H1 (cell line): Measurements from ENCODE around the gene KIF13A. TPM values are rescaled to one million over a fixed set of nuclear protein-coding genes. Genes with fewer than 3 reads are reported as not detected.

ENCODE experiments used
- CTCF ChIA-PET: fragments of 300-600 bp; sonication (Branson Sonifier 250); formaldehyde crosslinking; loops from one replicate; lab custom pipeline; 2021; ENCODE audit not compliant: partially characterized antibody; lab: Charles Lee
- POLR2A ChIA-PET: fragments of 300-600 bp; sonication (Branson Sonifier 250); formaldehyde crosslinking; loops from one replicate; lab custom pipeline; 2021; ENCODE audit warnings: inconsistent platforms; ENCODE audit not compliant: partially characterized antibody; lab: Charles Lee
- DNase-seq, 2 experiments: peaks; one replicate each; pipeline versions ENCODE4 v3.0.0 to v3.0.0-alpha.2; 2010 to 2022; ENCODE audit warnings: low spot score in 2 of 2, low read depth in 1 of 2, mixed read lengths in 1 of 2
- FAIRE-seq: peaks from 2 replicates; lab custom pipeline; 2011; peaks lifted over from hg19 to GRCh38; lab: Jason Lieb, UNC
- H2AFZ ChIP-seq: 2 replicates; pipeline ENCODE4 v1.8.1; 2012; ENCODE audit warnings: low read length, inconsistent platforms
- H2AK5ac ChIP-seq: 2 replicates; pipeline ENCODE4 v1.6.1; 2013; ENCODE audit warnings: low read depth, low read length
- H2BK120ac ChIP-seq: replicated peaks from 2 replicates; pipeline ENCODE3; 2013; ENCODE audit warnings: low read depth, low read length, inconsistent platforms
- H2BK12ac ChIP-seq: 2 replicates; pipeline ENCODE4 v1.6.1; 2013; ENCODE audit warnings: low read depth, low read length
- H2BK15ac ChIP-seq: 2 replicates; pipeline ENCODE4 v1.6.1; 2013; ENCODE audit warnings: low read length
- H2BK20ac ChIP-seq: 2 replicates; pipeline ENCODE4 v1.6.1; 2013; ENCODE audit warnings: low read length
- H2BK5ac ChIP-seq: 2 replicates; pipeline ENCODE4 v1.6.1; 2013; ENCODE audit warnings: low read depth, low read length
- H3K14ac ChIP-seq: 2 replicates; pipeline ENCODE4 v1.6.1; 2013; ENCODE audit warnings: inconsistent platforms; ENCODE audit not compliant: insufficient read length
- H3K18ac ChIP-seq: 2 replicates; pipeline ENCODE4 v1.6.1; 2013; ENCODE audit warnings: low read length; ENCODE audit errors: extremely low read depth
- H3K23ac ChIP-seq: 2 replicates; pipeline ENCODE4 v1.6.1; 2013; ENCODE audit warnings: inconsistent platforms; ENCODE audit not compliant: insufficient read length
- H3K23me2 ChIP-seq: 2 replicates; pipeline ENCODE4 v1.6.1; 2013; ENCODE audit warnings: low read depth, low read length
- H3K27ac ChIP-seq: 2 replicates; pipeline ENCODE4 v1.6.1; 2011; ENCODE audit warnings: low read depth, low read length, inconsistent platforms
- H3K27me3 ChIP-seq, 4 experiments: replicated peaks in 1 of 4; 1 replicate in 1 of 4; 2 replicates in 3 of 4; pipeline versions ENCODE4 v1.6.1 to v1.8.1; 2011 to 2013; ENCODE audit warnings: low read length in 3 of 4, mild to moderate bottlenecking in 3 of 4, inconsistent platforms in 2 of 4, mixed read lengths in 2 of 4, moderate library complexity in 1 of 4; ENCODE audit not compliant: control insufficient read depth in 3 of 4, insufficient read depth in 3 of 4; ENCODE audit errors: extremely low read depth in 1 of 4
- H3K36me3 ChIP-seq, 4 experiments: 2 replicates each; pipeline versions ENCODE4 v1.6.1 to v1.8.1; 2011 to 2013; ENCODE audit warnings: mild to moderate bottlenecking in 4 of 4, low read length in 3 of 4, moderate library complexity in 2 of 4, control low read depth in 1 of 4, inconsistent platforms in 1 of 4; ENCODE audit not compliant: insufficient read depth in 4 of 4, control insufficient read depth in 2 of 4
- H3K4ac ChIP-seq: replicated peaks from 2 replicates; pipeline ENCODE3; 2013; ENCODE audit warnings: low read length, low read depth, mixed read lengths, inconsistent platforms; ENCODE audit not compliant: insufficient read length
- H3K4me1 ChIP-seq, 4 experiments: replicated peaks in 1 of 4; 1 replicate in 1 of 4; 2 replicates in 3 of 4; pipeline versions ENCODE4 v1.6.1 to v1.8.1; 2011 to 2013; ENCODE audit warnings: low read length in 3 of 4, inconsistent platforms in 2 of 4, mixed read lengths in 1 of 4; ENCODE audit not compliant: insufficient read depth in 4 of 4, control insufficient read depth in 3 of 4
- H3K4me2 ChIP-seq, 2 experiments: 2 replicates each; pipeline versions ENCODE4 v1.6.1 to v1.8.1; 2011 to 2013; ENCODE audit warnings: low read depth in 2 of 2, low read length in 2 of 2, control low read depth in 1 of 2, inconsistent platforms in 1 of 2, mild to moderate bottlenecking in 1 of 2; ENCODE audit not compliant: insufficient read depth in 1 of 2
- H3K4me3 ChIP-seq, 4 experiments: fragments of 200-600, 300-600 bp in 1 of 4; sonication (generic), shearing (Covaris generic), sonication (Bioruptor Twin) in 1 of 4; 2 replicates each; pipeline versions ENCODE4 v1.5.1 to v1.8.1; 2011 to 2016; ENCODE audit warnings: low read length in 4 of 4, low read depth in 3 of 4, control low read depth in 2 of 4, inconsistent platforms in 2 of 4, mild to moderate bottlenecking in 2 of 4, mixed read lengths in 1 of 4, moderate library complexity in 1 of 4; ENCODE audit not compliant: insufficient read depth in 2 of 4; ENCODE audit errors: extremely low read depth in 1 of 4
- H3K56ac ChIP-seq: replicated peaks from 2 replicates; pipeline ENCODE3; 2013; ENCODE audit warnings: low read depth, mild to moderate bottlenecking, mixed read lengths, low read length, inconsistent platforms; ENCODE audit not compliant: insufficient read length
- H3K79me1 ChIP-seq: 2 replicates; pipeline ENCODE4 v1.6.1; 2013; ENCODE audit warnings: low read depth, low read length, control low read depth
- H3K79me2 ChIP-seq, 2 experiments: 2 replicates each; pipeline versions ENCODE4 v1.6.1 to v1.8.1; 2012 to 2013; ENCODE audit warnings: low read length in 2 of 2, mild to moderate bottlenecking in 2 of 2, inconsistent platforms in 1 of 2; ENCODE audit not compliant: insufficient read depth in 2 of 2, control insufficient read depth in 1 of 2
- H3K9ac ChIP-seq, 4 experiments: replicated peaks in 1 of 4; 1 replicate in 1 of 4; 2 replicates in 3 of 4; pipeline versions ENCODE4 v1.6.1 to v1.8.1; 2011 to 2013; ENCODE audit warnings: low read depth in 3 of 4, low read length in 3 of 4, control low read depth in 2 of 4, mild to moderate bottlenecking in 2 of 4, moderate library complexity in 2 of 4, inconsistent platforms in 1 of 4; ENCODE audit errors: extremely low read depth in 1 of 4
- H3K9me3 ChIP-seq, 2 experiments: 2 replicates each; pipeline versions ENCODE4 v1.6.1 to v1.8.1; 2012 to 2013; ENCODE audit warnings: mild to moderate bottlenecking in 2 of 2, moderate library complexity in 2 of 2, control low read depth in 1 of 2, inconsistent platforms in 1 of 2, low read depth in 1 of 2, low read length in 1 of 2, mixed read lengths in 1 of 2; ENCODE audit not compliant: insufficient read depth in 2 of 2
- H4K20me1 ChIP-seq, 2 experiments: replicated peaks in 1 of 2; 2 replicates each; pipeline versions ENCODE3 to v1.8.1; 2011 to 2013; ENCODE audit warnings: inconsistent platforms in 2 of 2, low read length in 2 of 2, mild to moderate bottlenecking in 1 of 2; ENCODE audit not compliant: insufficient read depth in 2 of 2, control insufficient read depth in 1 of 2
- H4K5ac ChIP-seq: 2 replicates; pipeline ENCODE4 v1.6.1; 2013; ENCODE audit warnings: low read length, low read depth, mixed read lengths, inconsistent platforms; ENCODE audit not compliant: insufficient read length
- H4K8ac ChIP-seq: 2 replicates; pipeline ENCODE4 v1.8.0; 2013; ENCODE audit warnings: mild to moderate bottlenecking, moderate library complexity, low read length, inconsistent platforms; ENCODE audit not compliant: insufficient read depth; ENCODE audit errors: extremely low read depth
- H4K91ac ChIP-seq: replicated peaks from 2 replicates; pipeline ENCODE3; 2013; ENCODE audit warnings: low read length, mixed read lengths, inconsistent platforms; ENCODE audit not compliant: insufficient read length
- BCL11A ChIP-seq, 2 experiments: IDR thresholded peaks; one replicate each; pipeline ENCODE4 v1.6.1; 2011; ENCODE audit warnings: low read depth in 2 of 2, low read length in 2 of 2, mild to moderate bottlenecking in 2 of 2
- CBX5 ChIP-seq: fragments of 300-800, 300-1000 bp; sonication (generic); IDR thresholded peaks from 2 replicates; pipeline ENCODE4 v1.7.1; 2016; ENCODE audit warnings: antibody characterized with exemption, low read length, low read depth
- CTBP2 ChIP-seq: IDR thresholded peaks from 2 replicates; pipeline ENCODE4 v1.7.0; 2011; ENCODE audit warnings: borderline replicate concordance, mild to moderate bottlenecking, moderate library complexity, mixed read lengths, low read length; ENCODE audit not compliant: insufficient read depth, insufficient read length
- JUND ChIP-seq: IDR thresholded peaks from 2 replicates; pipeline ENCODE4 v1.6.1; 2011; ENCODE audit warnings: mild to moderate bottlenecking, improper control_type of control experiment, low read length
- PHF8 ChIP-seq: fragments of 200-600 bp; sonication (generic); conservative IDR thresholded peaks from 2 replicates; pipeline ENCODE4 v1.7.1; 2012; ENCODE audit warnings: low read depth, mild to moderate bottlenecking, inconsistent platforms, low read length, moderate library complexity
- POLR2A ChIP-seq, 2 experiments: IDR thresholded peaks; 1 replicate in 1 of 2; 2 replicates in 1 of 2; pipeline ENCODE4 v1.6.1; 2011; ENCODE audit warnings: low read depth in 2 of 2, low read length in 2 of 2, mild to moderate bottlenecking in 2 of 2; ENCODE audit errors: control extremely low read depth in 1 of 2
- POLR2AphosphoS5 ChIP-seq: IDR thresholded peaks from 2 replicates; pipeline ENCODE4 v1.6.1; 2011; ENCODE audit warnings: low read depth, low read length
- RBBP5 ChIP-seq: IDR thresholded peaks from 2 replicates; pipeline ENCODE4 v1.7.1; 2012; ENCODE audit warnings: low read depth, mild to moderate bottlenecking, inconsistent platforms, low read length, moderate library complexity, borderline replicate concordance
- SAP30 ChIP-seq: fragments of 300-600 bp; sonication (generic); IDR thresholded peaks from 2 replicates; pipeline ENCODE4 v1.7.1; 2012; ENCODE audit warnings: low read length, moderate library complexity, mild to moderate bottlenecking, inconsistent platforms; ENCODE audit not compliant: insufficient read depth, insufficient replicate concordance
- SP4 ChIP-seq: IDR thresholded peaks from 2 replicates; pipeline ENCODE4 v1.6.1; 2012; ENCODE audit warnings: low read length, inconsistent platforms
- TAF7 ChIP-seq: optimal IDR thresholded peaks from 2 replicates; pipeline ENCODE3; 2011; ENCODE audit warnings: low read depth, mild to moderate bottlenecking, inconsistent platforms, low read length, moderate library complexity, borderline replicate concordance
- WGBS, 2 experiments: shearing (Covaris generic) in 1 of 2; methylation state at CpG; one replicate each; pipeline versions ENCODE4 v1.1.6 to v1.1.7; 2013 to 2015; ENCODE audit warnings: low lambda C conversion rate in 2 of 2, mixed read lengths in 2 of 2, inconsistent platforms in 1 of 2, low coverage in 1 of 2, missing lambda C conversion rate in 1 of 2; ENCODE audit not compliant: insufficient replicate concordance in 2 of 2, insufficient coverage in 1 of 2, insufficient read length in 1 of 2; ENCODE audit errors: extremely low coverage in 1 of 2, missing lambda C conversion rate in 1 of 2; 5-methylcytosine and 5-hydroxymethylcytosine counted together
- polyA plus RNA-seq, 7 experiments: library from polyadenylated mRNA; depleted of rRNA in 3 of 7; stranded (reverse) in 5 of 7; unstranded in 2 of 7; fragments of >200 nt in 5 of 7; fragments of 200-250 nt in 2 of 7; gene quantifications; 1 replicate in 5 of 7; 2 replicates in 1 of 7; 4 replicates in 1 of 7; pipeline versions ENCODE4 v1.2.1 to v1.2.3, GENCODE V29; 2011 to 2013; ENCODE audit warnings: missing spikeins in 2 of 7, mixed read lengths in 2 of 7
- total RNA-seq: library from RNA; stranded (reverse); fragmentation: NEBNext Ultra II Directional; extraction: Animal tissue kit (Norgen Biotek cat#: 25700); gene quantifications from 2 replicates; pipeline ENCODE4 v1.2.1, GENCODE V29; 2021
- TF ChIP-seq, protein P1 (sequence below): IDR thresholded peaks from 2 replicates; pipeline ENCODE4 v1.6.1; 2011; ENCODE audit warnings: low read length, improper control_type of control experiment

Gene KIF13A
- total and polyA plus RNA-seq, 2 of the 8 experiments (the other 6 are each of a cell fraction or from before 2014, with no cell fraction given) = 14.7 to 40.8 TPM

DNA sequence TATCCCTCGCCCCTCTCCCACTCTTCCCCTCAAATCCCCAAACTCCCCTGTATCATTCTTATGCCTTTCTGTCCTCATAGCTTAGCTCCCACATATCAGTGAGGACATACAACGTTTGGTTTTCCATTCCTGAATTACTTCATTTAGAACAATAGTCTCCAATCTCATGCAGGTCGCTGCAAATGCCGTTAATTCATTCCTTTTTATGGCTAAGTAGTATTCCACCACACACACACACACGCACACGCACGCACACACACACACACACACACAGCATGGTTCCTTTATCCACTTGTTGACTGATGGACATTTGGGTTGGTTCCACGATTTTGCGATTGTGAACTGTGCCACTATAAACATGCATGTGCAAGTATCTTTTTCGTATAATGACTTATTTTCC, 112.7 kb downstream of the KIF13A start:
- ChIA-PET POLR2A (no interaction called here), CTCF (no interaction called here)
- 83% methylated on average over 10 of the region's 10 CpGs; no CpG with 5 or more reads in 1 of the 2 experiments for WGBS, 2 experiments
- Histone ChIP-seq H4K20me1 (no peaks in the 10 kb centered on the region), H3K4me3 (no peak overlapping the region), H3K27ac (no peak overlapping the region), H3K79me2 (no peaks in the 10 kb centered on the region), H3K14ac (no peak overlapping the region), H2BK120ac (no peak overlapping the region), H2BK5ac (no peak overlapping the region), H3K4ac (no peak overlapping the region), H3K36me3 (no peaks in the 10 kb centered on the region), H3K9me3 (no peaks in the 10 kb centered on the region), H2BK12ac (no peak overlapping the region), H3K23me2 (no peaks in the 10 kb centered on the region), H3K27me3 (no peaks in the 10 kb centered on the region), H3K79me1 (no peaks in the 10 kb centered on the region; the same call in 1 of the 2 replicates), H3K23ac (no peak overlapping the region), H3K56ac (no peak overlapping the region), H2BK20ac (no peak overlapping the region), H4K5ac (no peak overlapping the region), H2AK5ac (no peak overlapping the region), H3K4me1 (peaks cover 0 to 2% (median 0%) of the 10 kb centered on the region in 4 experiments; a peak in 1 of 7 replicates), H3K4me2 (no peak overlapping the region), H2AFZ (no peak overlapping the region), H2BK15ac (no peak overlapping the region), H3K9ac (no peak overlapping the region), H3K18ac (no peak overlapping the region), H4K8ac (no peak overlapping the region), H4K91ac (no peak overlapping the region)
- FAIRE-seq (no peak), DNase-seq (no peak)
- TF ChIP-seq CBX5 = no peak
- TF ChIP-seq POLR2A (IDR thresholded peaks at IDR 0.05; ENCODE audit: control extremely low read depth in 1 of 2, low read depth in 2 of 2, low read length in 2 of 2) = no peak
- no peak for TF ChIP-seq RBBP5
- TF ChIP-seq, protein P1, sequence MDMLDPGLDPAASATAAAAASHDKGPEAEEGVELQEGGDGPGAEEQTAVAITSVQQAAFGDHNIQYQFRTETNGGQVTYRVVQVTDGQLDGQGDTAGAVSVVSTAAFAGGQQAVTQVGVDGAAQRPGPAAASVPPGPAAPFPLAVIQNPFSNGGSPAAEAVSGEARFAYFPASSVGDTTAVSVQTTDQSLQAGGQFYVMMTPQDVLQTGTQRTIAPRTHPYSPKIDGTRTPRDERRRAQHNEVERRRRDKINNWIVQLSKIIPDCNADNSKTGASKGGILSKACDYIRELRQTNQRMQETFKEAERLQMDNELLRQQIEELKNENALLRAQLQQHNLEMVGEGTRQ = no peak
- TF ChIP-seq JUND = no peak
- TF ChIP-seq TAF7 = no peak
- TF ChIP-seq PHF8 = no peak
- no peak for TF ChIP-seq CTBP2
- no peak for TF ChIP-seq BCL11A (IDR thresholded peaks at IDR 0.05; ENCODE audit: low read depth in 2 of 2, low read length in 2 of 2)
- TF ChIP-seq POLR2AphosphoS5 = no peak
- TF ChIP-seq SAP30 = no peak
- TF ChIP-seq SP4 = no peak
